Measurements from ENCODE around the gene CEP112.

DNA sequence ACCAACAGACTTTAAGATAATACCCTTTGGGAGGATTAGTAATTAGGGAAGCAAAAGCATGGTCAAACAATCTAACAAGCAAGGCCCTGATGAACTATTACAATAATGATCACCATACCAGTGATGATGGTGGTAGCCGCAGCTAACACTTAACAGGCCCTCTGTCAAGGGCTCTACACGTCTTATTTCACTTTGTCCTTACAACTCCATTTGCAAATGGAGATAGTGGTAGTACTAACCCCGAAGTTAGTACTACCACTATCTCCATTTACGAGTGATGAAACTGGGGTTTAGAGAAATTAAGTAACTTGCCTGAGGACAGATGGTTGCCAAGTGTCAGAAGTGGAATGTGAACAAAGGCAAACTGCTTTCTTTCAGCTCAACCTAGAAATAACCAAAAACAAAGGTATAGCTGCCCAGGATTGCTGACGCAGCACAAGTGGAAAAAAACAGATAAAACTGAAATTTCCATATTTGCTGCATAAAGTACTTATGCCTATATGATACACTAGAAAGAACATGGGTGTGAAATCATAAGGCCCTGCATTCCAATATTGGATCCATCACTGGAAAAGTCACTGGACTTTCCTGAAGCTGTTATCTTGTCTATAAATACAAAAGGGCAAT is 24.6 kb downstream of the CEP112 start:
- TF ChIP-seq, protein P1, sequence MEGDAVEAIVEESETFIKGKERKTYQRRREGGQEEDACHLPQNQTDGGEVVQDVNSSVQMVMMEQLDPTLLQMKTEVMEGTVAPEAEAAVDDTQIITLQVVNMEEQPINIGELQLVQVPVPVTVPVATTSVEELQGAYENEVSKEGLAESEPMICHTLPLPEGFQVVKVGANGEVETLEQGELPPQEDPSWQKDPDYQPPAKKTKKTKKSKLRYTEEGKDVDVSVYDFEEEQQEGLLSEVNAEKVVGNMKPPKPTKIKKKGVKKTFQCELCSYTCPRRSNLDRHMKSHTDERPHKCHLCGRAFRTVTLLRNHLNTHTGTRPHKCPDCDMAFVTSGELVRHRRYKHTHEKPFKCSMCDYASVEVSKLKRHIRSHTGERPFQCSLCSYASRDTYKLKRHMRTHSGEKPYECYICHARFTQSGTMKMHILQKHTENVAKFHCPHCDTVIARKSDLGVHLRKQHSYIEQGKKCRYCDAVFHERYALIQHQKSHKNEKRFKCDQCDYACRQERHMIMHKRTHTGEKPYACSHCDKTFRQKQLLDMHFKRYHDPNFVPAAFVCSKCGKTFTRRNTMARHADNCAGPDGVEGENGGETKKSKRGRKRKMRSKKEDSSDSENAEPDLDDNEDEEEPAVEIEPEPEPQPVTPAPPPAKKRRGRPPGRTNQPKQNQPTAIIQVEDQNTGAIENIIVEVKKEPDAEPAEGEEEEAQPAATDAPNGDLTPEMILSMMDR (IDR thresholded peaks at IDR 0.05) = no peak
- TF ChIP-seq POLR2A (IDR thresholded peaks at IDR 0.05) = no peak
